G401 (cell line): ENCODE results near the gene SRSF9. TPM values are rescaled to one million over a fixed set of nuclear protein-coding genes. Genes with fewer than 3 reads are reported as not detected.
"Not testable (repeated sequence)": the region's sequence is repeated elsewhere in the genome, so short reads cannot be mapped to it uniquely, and the experiment has no call there.

Experiments used
- DNase-seq: peaks from one replicate; pipeline ENCODE4 v3.0.0-alpha.2; 2015; ENCODE audit warnings: low spot score
- in situ Hi-C: cut with HindIII; loops from 2 replicates; pipeline ENCODE4 v1.10.0; 2016; ENCODE audit warnings: low sequenced_read_pairs, mixed read lengths
- total RNA-seq: library from RNA; depleted of rRNA; stranded (reverse); fragments of >200 nt; shearing (Covaris generic); gene quantifications from 2 replicates; pipeline ENCODE4 v1.2.3, GENCODE V29; 2014

SRSF9 gene
- total RNA-seq, 1 experiment from 2014 or later = 338 TPM

DNA sequence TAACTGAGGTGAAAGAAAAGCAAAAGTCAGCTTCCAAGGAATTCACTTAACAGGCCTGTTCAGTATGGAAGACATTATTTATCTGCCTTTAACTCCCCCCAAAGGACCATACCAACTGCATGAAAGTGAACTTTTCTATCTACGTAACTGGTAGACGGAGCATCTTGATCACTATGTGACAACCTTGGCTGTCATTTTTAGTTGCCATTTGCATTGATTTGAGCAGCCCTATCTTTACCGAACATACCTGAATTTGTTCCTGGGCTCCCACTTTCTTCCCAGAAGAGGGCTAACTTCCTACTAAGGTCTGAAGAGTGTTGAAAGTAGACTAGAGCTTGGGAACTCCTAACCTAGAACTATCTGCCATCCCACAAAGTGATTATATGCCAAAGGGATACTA, 9.4 kb downstream of the SRSF9 start:
- in situ Hi-C loops = no loop called here
- no peak for DNase-seq

DNA sequence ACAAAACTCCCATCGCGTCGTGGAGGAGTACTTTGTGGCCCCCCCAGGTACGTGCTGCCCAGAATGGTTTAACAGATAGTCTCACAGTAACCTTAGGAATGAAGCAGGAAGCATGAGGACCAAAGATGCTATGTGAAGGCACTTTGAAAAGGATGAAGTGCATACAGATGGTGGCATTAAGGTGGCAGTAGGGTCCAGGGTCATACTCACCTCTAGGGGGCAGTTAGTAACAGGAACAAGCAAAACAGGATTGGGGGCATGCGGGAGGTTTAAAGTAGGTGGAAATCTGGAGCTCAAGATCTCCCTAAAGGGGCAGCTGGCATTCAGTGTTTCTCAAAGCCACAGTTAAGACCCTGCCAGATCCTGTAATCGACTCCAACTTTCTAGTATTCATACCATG, 12.4 kb downstream of the SRSF9 start:
- in situ Hi-C loops = no loop called here
- no peak for DNase-seq

DNA sequence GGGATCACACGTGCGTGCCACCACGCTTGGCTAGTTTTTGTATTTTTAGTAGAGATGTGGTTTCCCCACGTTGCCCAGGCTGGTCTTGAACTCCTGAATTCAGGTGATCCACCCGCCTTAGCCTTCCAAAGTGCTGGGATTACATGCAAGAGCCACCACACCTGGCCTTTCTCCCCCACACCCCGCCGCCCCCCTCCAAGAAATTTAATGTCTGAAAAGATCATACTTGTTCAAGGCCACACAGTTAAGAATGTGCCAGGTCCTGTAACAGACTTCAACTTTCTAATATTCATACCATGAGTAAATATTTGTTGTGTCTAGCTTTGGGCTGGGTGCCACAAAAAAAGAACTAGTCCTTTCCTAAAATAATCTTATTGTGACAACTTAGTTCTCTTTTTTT, 14.2 kb downstream of the SRSF9 start:
- in situ Hi-C loops = no loop called here
- DNase-seq = no peak

DNA sequence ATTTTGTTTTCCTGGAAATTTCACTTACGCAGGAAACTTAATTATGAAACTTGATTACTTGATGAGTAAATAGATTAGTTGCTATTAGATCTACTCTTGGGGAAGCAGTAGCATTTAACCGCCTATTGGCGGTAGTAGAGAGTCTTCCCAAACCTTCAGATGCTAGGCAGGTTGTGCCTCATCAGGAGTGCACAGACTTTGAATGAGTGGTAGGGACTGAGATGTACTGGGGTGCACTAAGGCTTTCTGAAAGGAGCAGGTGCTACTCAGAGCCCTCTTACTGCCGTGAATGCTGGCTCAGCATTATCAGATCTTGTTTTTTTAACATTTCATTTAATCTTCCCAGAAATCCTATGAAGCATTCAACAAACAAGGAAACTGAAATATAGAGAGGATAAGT, 15.6 kb downstream of the SRSF9 start:
- DNase-seq = no peak
- in situ Hi-C loops = no loop called here

DNA sequence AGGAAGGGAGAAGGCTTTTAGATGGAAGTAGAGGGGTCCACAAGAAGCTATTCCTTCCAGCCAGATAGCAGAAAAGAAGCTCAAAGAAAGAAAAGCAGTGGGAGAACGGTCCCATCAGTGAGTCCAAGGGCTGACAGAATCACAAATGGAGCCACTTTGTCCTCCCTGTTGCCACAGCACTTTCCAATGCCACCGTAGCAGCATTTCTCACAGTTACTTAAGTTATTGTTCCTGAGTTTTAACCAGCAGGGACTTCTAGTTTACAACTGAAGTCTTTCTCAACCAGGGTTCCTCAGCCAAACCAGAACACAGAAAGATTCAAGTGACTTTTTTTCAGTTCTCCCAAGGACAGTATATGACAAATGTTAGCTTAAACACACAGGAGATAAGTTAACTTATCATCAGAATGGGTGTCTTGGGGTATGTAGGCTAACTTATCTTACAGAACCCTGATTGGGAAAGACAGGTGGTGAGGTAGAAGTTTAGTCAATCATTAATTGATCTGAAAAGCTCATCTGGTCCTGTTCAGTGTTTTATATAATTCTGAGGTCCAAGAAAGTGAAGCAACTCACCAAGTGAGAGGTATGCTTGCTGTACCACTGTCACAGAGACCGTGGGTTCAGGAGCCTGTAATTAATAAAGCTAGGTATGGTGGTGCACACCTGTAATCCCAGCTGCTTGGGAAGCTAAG, 16.3 kb downstream of the SRSF9 start:
- in situ Hi-C loops = no loop called here
- DNase-seq = no peak

DNA sequence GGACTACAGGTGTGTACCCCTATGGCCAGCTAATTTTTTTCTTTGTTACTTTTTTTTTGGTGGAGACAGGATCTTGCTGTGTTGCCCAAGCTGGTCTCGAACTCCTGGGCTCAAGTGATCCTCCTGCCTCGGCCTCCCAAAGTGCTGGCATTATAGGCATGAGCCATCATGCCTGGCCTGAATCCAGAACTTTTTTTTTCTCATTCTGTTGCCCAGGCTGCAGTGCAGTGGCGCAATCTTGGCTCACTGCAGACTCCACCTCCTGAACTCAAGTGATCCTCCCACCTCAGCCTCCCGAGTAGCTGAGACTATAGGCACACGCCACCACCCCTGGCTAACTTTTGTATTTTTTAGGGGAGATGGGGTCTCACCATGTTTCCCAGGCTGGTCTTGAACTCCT, 17.0 kb downstream of the SRSF9 start:
- not testable (repeated sequence) for DNase-seq

DNA sequence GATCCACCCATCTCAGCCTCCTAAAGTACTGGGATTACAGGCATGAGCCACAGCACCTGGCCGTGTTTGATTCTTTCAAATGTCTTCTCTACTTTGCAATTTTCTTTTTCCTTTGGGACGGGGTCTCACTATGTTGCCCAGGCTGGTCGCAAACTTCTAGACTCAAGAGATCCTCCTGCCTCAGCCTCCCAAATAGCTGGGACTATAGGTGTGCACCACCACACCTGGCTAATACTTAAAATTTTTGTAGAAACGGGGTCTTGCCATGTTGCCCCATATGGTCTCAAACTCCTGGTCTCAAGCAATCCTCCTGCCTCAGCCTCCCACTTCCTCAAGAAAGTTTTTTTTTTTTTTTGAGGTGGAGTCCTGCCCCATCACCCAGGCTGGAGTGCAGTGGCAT, 21.6 kb downstream of the SRSF9 start:
- no peak for DNase-seq
- in situ Hi-C loops = loop anchor here (10.0 kb wide), 1 partner anchor 223 kb away; no protein-coding TSS in a partner anchor

More for the DNA sequence above, 17.0 kb downstream of the SRSF9 start:
- in situ Hi-C loops = not testable (repeated sequence)

DNA sequence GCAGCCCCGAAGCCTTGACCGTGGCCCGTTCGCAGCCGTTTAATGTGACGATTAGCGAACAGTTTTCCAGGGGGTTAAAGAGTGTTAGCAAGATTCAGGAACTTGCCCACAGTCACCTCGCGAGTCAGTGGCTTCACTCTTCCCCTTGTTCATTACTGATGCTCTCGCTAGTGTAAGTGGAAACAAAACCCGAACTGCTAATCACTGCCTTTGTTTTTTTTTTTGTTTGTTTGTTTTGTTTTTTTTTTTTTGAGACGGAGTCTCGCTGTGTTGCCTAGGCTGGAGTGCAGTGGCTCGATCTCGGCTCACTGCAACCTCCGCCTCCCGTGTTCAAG, 22.7 kb downstream of the SRSF9 start:
- in situ Hi-C loops = loop anchor here (10.0 kb wide), 1 partner anchor 222 kb away; no protein-coding TSS in a partner anchor
- not testable (repeated sequence) for DNase-seq

DNA sequence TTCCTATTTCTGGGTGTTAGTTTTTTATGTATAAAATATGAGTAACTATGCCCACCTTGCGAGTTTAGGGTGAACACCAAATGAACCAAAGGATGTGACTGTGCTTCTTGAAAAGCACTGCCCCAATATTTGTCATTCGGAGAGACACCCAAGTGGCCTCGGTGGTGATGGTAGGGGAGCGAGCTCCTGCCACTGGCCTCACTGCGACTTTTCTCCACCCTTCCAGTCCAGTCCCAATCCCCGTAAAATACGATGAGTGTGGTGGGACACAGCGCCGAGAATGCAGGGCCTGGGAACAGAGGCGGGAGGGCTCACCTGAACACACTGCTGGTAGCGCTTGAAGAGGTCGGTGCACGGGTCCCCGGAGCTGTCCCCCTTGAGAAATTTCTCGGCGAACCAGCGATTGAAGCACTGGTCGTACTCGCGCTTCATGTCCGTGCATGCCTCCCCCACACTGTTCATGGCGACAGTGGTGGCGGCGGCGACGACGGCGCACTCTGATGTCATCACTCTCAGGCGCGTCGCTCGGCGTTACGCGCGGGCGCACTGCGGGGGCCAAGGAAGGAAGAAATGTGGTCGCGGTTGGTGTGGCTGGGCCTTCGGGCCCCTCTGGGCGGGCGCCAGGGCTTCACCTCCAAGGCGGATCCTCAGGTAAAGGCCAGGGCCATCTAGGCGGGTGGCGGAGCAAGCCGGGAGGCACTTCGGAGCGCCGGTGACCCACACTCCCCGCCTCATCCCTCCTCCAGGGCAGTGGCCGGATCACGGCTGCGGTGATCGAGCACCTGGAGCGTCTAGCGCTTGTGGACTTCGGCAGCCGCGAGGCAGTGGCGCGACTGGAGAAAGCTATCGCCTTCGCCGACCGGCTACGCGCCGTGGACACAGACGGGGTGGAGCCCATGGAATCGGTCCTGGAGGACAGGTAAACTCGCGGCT, 23.4 kb downstream of the SRSF9 start, which contains the start of the genes GATC and TRIAP1:
Gene GATC (plus strand): TSS at position 534 of the 933 bp plus-strand sequence. CDS start 37 bp downstream, at position 571.
Gene TRIAP1 (minus strand): TSS at position 474 of the 933 bp plus-strand sequence. CDS start 12 bp downstream, at position 462.
- in situ Hi-C loops = loop anchor here (10.0 kb wide), 1 partner anchor 221 kb away; no protein-coding TSS in a partner anchor
- peak; percentile 83 for DNase-seq

DNA sequence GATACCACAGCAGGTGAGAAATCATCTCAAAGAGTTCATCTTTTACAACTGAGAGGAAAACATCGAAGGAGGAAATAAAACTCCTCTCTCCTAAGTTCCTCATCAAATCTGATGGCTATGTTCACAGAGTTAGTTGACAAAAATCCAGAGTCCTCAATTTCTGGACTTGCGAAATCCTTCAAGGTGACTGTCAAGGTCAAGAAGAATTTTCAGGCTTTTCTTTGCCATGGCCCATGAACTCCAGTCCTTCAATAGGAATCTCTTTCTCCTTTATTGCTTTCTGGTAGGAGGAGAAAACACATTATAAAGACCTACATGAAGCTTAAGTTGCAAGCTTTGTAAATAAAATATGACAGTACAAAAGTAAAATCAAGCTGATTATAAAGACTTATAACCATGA, 24.9 kb downstream of the SRSF9 start:
- in situ Hi-C loops = loop anchor here (10.0 kb wide), 1 partner anchor 220 kb away; no protein-coding TSS in a partner anchor

DNA sequence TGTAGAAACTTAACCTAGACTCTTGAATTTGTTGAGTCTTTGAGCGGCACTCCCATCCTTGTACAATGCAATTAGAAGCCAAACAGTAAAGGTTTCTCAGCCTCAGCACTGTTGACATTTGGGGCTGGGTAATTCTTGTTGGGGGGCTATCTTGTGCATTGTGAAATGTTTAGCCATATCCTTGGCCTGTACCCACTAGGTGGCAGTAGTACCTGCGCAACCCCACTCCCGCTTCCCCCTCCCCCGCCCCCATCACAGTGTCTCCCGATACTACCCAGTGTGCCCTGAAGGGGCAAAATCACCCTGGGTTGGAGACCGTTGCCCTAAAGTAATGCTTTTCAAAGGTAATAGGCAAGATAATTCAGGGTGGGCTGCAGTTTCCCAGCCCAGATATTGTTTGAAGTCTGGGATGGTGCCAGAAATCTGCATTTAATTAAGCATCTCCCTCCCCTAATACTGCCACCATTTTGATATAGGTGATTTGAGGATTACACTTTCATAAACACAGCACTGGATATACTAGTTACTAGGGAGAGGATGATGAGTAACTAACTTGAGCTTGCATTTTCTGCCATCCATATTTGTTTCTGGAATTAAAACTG, 29.8 kb downstream of the SRSF9 start:
- DNase-seq = peak; percentile 52
- in situ Hi-C loops = loop anchor here (10.0 kb wide), 1 partner anchor 215 kb away; no protein-coding TSS in a partner anchor

More for the DNA sequence above, 24.9 kb downstream of the SRSF9 start:
- no peak for DNase-seq

DNA sequence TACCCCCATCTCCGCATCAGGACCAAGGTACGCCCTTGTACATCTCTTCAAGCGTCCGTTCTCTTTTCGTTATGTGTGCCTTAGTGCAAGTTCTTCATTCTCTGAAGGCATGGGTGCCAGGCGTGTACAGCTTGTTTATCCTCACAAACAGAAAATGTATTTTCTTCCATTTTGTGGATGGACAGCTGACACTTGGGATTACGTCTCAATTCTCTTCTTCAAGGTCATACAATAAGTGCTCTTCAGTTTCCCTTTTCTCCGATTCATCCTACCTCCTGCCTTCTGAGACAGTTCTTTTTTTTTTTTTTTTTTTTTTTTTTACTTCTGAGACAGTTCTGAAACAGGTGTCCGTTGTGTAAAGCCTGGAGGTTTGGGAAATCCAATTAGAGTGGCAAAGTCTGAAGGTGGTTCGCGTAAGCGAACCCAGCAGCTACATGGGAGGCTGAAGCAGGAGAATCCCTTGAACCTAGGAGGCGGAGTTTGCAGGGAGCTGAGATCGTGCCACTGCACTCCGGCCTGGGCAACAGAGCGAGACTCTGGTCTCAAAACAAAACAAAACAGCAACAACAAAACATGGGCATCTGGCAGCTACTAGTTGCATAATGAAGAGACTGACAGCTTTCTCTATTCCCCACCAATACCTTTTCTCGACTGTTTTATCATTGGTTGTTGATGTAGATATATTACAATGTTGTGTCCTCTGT, 30.9 kb downstream of the SRSF9 start:
- no peak for DNase-seq
- in situ Hi-C loops = no loop called here

DNA sequence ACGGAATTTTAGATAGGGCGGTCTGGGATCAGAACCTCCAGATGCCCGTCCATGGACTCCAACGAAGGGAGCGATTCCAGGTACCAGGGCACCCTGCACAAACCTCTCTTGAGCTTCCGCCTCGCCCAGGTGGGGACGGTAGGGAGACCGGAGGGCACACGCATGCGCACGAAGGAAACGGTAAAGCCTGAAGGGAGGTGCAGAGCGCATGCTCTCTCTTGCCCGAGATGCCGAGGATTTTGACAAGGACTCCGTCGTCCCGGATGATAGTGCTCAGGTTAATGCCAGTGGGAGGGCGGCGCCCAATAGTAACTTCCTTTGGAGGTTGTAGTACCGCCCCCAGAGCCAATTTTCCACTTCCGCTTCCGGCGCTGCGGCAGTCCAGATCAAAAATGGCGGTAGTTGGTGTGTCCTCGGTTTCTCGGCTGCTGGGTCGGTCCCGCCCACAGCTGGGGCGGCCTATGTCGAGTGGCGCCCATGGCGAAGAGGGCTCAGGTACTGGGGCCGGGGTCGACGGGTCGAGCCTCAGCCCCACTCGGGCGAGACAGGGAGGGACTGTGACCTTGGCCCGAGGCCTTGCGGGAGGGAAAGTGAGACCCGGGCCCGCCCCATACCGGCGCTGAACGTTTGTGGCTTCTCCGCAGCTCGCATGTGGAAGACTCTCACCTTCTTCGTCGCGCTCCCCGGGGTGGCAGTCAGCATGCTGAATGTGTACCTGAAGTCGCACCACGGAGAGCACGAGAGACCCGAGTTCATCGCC, 31.6 kb downstream of the SRSF9 start, which contains the start of gene COX6A1:
Gene COX6A1 (plus strand): TSS at position 379 of the 760 bp plus-strand sequence. CDS start 14 bp downstream, at position 393.
- peak; percentile 100 for DNase-seq
- in situ Hi-C loops = no loop called here

DNA sequence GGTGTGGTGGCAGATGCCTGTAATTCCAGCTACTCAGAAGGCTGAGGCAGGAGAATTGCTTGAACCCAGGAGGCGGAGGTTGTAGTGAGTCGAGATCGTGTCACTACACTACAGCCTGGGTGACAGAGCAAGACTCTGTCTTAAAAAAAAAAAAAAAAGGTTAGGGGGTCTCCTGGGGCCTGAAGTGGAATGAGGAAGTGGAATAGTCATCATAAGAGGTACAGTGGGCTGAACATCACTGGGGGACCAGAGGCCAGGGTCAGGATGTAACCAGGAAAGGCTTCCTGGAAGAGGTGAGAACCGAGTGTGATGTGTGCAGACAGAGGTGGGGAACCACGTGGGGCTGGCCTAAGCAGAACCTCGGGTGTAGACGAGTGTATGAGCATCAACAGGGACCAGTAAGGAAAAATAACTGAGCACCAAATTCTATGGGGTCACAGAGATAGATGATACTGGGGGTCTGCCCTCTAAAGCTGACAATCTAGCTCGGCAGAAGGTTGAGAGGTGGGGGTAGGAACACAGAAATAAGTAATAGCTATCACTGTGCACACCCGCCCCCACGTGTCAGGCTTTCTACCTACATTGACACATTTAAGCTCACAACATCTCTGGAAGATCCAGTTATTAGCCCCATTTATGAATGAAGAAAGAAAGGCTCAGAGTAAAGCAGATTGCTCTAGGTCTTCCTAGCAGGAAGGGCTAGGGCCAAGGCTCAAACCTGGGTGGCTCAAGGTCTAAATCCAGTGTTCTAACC, 36.6 kb downstream of the SRSF9 start:
- in situ Hi-C loops = no loop called here
- no peak for DNase-seq

DNA sequence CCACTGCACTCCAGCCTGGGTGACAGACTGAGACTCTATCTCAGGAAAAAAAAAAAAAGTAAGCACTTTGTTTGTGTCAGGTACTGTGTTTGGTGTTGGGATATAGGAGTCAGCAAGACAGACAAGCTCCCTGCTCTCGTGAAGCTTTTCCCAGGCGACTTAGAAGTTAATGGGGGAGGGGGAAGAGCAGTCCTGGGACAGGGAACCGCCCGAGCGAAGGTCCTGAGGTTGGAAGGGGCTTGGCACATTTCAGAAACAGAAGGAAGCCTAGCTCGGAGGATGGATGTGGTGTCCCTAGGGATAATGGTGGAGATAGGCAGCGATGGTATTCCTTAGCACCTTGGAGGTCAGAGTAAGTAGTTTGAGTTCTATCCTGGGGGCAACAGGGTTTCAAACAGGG, 40.2 kb downstream of the SRSF9 start:
- in situ Hi-C loops = no loop called here
- no peak for DNase-seq

DNA sequence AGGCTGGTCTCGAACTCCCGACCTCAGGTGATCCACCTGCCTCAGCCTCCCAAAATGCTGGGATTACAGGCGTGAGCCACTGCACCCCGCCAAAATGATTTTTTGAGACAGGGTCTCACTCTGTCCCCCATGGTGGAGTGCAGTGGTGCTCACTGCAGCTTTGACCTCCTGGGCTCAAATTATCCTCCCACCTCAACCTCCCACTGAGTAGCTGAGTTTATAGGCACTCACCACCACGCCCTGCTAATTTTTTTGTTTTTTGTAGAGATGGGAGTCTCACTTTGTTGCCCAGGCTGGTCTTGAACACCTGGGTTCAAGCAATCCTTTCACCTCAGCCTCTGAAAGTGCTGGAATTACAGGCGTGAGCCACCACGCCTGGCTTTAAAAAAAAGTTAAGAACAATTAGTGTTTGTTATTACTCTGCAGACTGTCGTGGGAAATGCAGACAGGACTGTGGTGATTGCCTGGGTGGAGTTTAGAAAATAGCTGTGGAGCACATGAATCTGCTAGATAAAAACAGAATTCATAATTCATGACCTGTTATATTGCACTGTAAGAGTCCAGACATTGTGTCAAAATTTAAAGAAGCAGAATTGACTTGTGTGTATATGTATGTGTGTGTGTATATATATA, 40.8 kb downstream of the SRSF9 start:
- DNase-seq = no peak
- in situ Hi-C loops = no loop called here

DNA sequence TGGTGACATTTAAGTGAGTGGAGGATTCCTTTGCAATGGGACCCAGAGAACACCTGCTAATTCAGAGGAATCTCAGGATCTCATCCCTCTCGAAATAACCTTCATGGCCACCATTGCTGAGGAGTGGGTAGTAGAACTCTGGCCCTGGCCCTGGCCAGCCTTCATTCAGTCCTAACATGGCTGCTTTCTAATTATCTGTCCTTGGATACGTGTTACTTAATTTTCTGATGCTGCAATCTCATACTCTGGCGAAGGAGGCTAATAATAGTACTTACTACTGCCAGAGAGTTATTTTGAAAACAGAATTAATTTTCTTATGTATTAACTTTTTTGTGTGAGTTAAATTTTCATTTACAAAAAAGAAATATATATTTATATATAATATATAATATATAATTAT, 43.8 kb downstream of the SRSF9 start:
- in situ Hi-C loops = no loop called here
- no peak for DNase-seq
